NCI-H2227 (cell line): Measurements from ENCODE around the gene PHLDA2.

Experiments used
- DNase-seq: peaks from one replicate; lab custom pipeline; 2025; ENCODE audit not compliant: unreplicated experiment; lab: John Stamatoyannopoulos, UW

PHLDA2 gene

GRCh38 chr11:2898366-2899079 lies 30.7 kb downstream of the PHLDA2 start:
- DNase-seq, result no peak

- no peak for DNase-seq
Observed at GRCh38 chr11:2897048-2897447, 32.2 kb downstream of the PHLDA2 start.

GRCh38 chr11:2896047-2896446 lies 33.2 kb downstream of the PHLDA2 start:
- no peak for DNase-seq

GRCh38 chr11:2893935-2894334 lies 35.3 kb downstream of the PHLDA2 start:
- DNase-seq, result no peak

GRCh38 chr11:2892967-2893528 lies 36.2 kb downstream of the PHLDA2 start:
- DNase-seq, result peak; percentile 64

GRCh38 chr11:2892215-2892966 lies 36.8 kb downstream of the PHLDA2 start:
- DNase-seq, result peak; percentile 88

- DNase-seq, result peak; percentile 52
Observed at GRCh38 chr11:2891326-2892214, 37.6 kb downstream of the PHLDA2 start.

GRCh38 chr11:2890466-2891294 lies 38.5 kb downstream of the PHLDA2 start:
- no peak for DNase-seq

GRCh38 chr11:2889362-2890273 lies 39.6 kb downstream of the PHLDA2 start:
- DNase-seq, result no peak

GRCh38 chr11:2888266-2888968 lies 40.8 kb downstream of the PHLDA2 start:
- DNase-seq, result peak; percentile 95

- no peak for DNase-seq
Observed at GRCh38 chr11:2887515-2888195, 41.6 kb downstream of the PHLDA2 start.

- no peak for DNase-seq
Observed at GRCh38 chr11:2886936-2887335, 42.3 kb downstream of the PHLDA2 start.

GRCh38 chr11:2886191-2886894 lies 42.9 kb downstream of the PHLDA2 start:
- peak; percentile 84 for DNase-seq

GRCh38 chr11:2885678-2886081 lies 43.5 kb downstream of the PHLDA2 start, which contains the start of gene CDKN1C:
CDKN1C (minus strand) TSS chr11:2885775; CDS start chr11:2885456, 319 bp downstream.
- DNase-seq, result peak; percentile 96

- DNase-seq, result peak; percentile 78
Observed at GRCh38 chr11:2885017-2885677, 44.1 kb downstream of the PHLDA2 start.

- DNase-seq, result peak; percentile 74
Observed at GRCh38 chr11:2883979-2884815, 45.0 kb downstream of the PHLDA2 start.
